KMS-11 (cell line): ENCODE data around the gene ITGAX.

ENCODE experiments used
- H2AFZ ChIP-seq: fragments of 200-600 bp; sonication (generic); 2 replicates; pipeline ENCODE4 v1.6.1; 2016; ENCODE audit warnings: antibody characterized with exemption, mixed run types, low read depth
- H3K27ac ChIP-seq: fragments of 200-600 bp; sonication (generic); 2 replicates; pipeline ENCODE4 v1.6.1; 2016; ENCODE audit warnings: mild to moderate bottlenecking, mixed run types
- H3K27me3 ChIP-seq: fragments of 200-600 bp; sonication (generic); 2 replicates; pipeline ENCODE4 v1.6.1; 2017; ENCODE audit warnings: mild to moderate bottlenecking, low read depth, mixed run types, moderate library complexity; ENCODE audit not compliant: insufficient read depth
- H3K36me3 ChIP-seq: fragments of 200-600 bp; sonication (generic); 2 replicates; pipeline ENCODE4 v1.6.1; 2017; ENCODE audit warnings: mild to moderate bottlenecking, mixed run types; ENCODE audit not compliant: insufficient read depth
- H3K4me1 ChIP-seq: fragments of 200-600 bp; sonication (generic); 2 replicates; pipeline ENCODE4 v1.6.1; 2016; ENCODE audit warnings: mild to moderate bottlenecking, low read depth, mixed run types; ENCODE audit not compliant: poor library complexity, severe bottlenecking
- H3K4me2 ChIP-seq: fragments of 200-600 bp; sonication (generic); 2 replicates; pipeline ENCODE4 v1.7.0; 2016; ENCODE audit warnings: mild to moderate bottlenecking, mixed run types
- H3K4me3 ChIP-seq: fragments of 200-600 bp; sonication (generic); IDR thresholded peaks from 2 replicates; pipeline ENCODE4 v1.6.1; 2017; ENCODE audit warnings: low read depth, low read length, mixed read lengths; ENCODE audit not compliant: insufficient read depth
- H3K79me2 ChIP-seq: fragments of 200-600 bp; sonication (generic); 2 replicates; pipeline ENCODE4 v1.6.1; 2016; ENCODE audit warnings: low read depth, mixed run types; ENCODE audit not compliant: insufficient read depth
- H3K9ac ChIP-seq: fragments of 200-600 bp; sonication (generic); 2 replicates; pipeline ENCODE4 v1.6.1; 2016; ENCODE audit warnings: mild to moderate bottlenecking, mixed run types
- H4K20me1 ChIP-seq: fragments of 200-600 bp; sonication (generic); 2 replicates; pipeline ENCODE4 v1.6.1; 2016; ENCODE audit warnings: mild to moderate bottlenecking, mixed run types; ENCODE audit not compliant: insufficient read depth
- TF ChIP-seq, protein P1 (sequence below): fragments of 200-600 bp; sonication (generic); conservative IDR thresholded peaks from 2 replicates; pipeline ENCODE4 v1.6.1; 2017; ENCODE audit warnings: low read depth, mild to moderate bottlenecking, antibody characterized with exemption, low read length, moderate library complexity, mixed read lengths

Gene ITGAX

DNA sequence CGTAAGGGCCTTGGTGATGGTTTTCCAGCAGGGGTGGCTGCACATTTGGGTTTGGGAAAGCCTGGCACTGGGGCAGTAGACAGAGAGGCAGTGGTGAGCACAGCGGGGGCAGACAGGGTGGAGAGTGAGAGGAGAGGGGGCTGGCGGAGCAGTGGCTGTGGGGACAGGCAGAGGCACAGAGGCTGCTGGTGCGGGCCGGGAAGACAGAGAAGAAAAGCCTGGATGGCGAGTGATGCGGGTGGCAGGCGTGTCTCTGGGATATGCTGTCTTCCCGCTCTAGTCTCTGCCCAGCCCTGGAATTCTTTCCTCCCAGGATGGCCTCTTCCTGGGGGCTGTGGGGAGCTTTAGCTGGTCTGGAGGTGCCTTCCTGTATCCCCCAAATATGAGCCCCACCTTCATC, 55.1 kb downstream of the ITGAX start:
- Histone ChIP-seq H3K4me2 (no peak overlapping the region), H2AFZ (no peak overlapping the region), H3K9ac (no peak overlapping the region), H3K4me3 (no peak overlapping the region), H3K27ac (no peak overlapping the region), H4K20me1 (no peaks in the 10 kb centered on the region), H3K27me3 (no peaks in the 10 kb centered on the region), H3K4me1 (no peaks in the 10 kb centered on the region), H3K36me3 (no peaks in the 10 kb centered on the region), H3K79me2 (no peaks in the 10 kb centered on the region)
- TF ChIP-seq, protein P1, sequence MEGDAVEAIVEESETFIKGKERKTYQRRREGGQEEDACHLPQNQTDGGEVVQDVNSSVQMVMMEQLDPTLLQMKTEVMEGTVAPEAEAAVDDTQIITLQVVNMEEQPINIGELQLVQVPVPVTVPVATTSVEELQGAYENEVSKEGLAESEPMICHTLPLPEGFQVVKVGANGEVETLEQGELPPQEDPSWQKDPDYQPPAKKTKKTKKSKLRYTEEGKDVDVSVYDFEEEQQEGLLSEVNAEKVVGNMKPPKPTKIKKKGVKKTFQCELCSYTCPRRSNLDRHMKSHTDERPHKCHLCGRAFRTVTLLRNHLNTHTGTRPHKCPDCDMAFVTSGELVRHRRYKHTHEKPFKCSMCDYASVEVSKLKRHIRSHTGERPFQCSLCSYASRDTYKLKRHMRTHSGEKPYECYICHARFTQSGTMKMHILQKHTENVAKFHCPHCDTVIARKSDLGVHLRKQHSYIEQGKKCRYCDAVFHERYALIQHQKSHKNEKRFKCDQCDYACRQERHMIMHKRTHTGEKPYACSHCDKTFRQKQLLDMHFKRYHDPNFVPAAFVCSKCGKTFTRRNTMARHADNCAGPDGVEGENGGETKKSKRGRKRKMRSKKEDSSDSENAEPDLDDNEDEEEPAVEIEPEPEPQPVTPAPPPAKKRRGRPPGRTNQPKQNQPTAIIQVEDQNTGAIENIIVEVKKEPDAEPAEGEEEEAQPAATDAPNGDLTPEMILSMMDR, result no peak

GRCh38 chr16:31411024-31411844, 56.3 kb downstream of the ITGAX start:
- Histone ChIP-seq H3K79me2 (no peaks in the 10 kb centered on the region), H4K20me1 (no peaks in the 10 kb centered on the region), H3K4me1 (no peaks in the 10 kb centered on the region), H2AFZ (no peak overlapping the region), H3K9ac (no peak overlapping the region), H3K27ac (no peak overlapping the region), H3K27me3 (no peaks in the 10 kb centered on the region), H3K4me3 (no peak overlapping the region), H3K4me2 (no peak overlapping the region), H3K36me3 (no peaks in the 10 kb centered on the region)
- TF ChIP-seq, protein P1, result no peak

GRCh38 chr16:31412750-31413149, 57.8 kb downstream of the ITGAX start:
- Histone ChIP-seq H3K4me3 (no peak overlapping the region), H3K9ac (no peak overlapping the region), H3K27ac (no peak overlapping the region), H3K36me3 (no peaks in the 10 kb centered on the region), H3K4me2 (no peak overlapping the region), H3K4me1 (no peaks in the 10 kb centered on the region), H3K27me3 (no peaks in the 10 kb centered on the region), H4K20me1 (no peaks in the 10 kb centered on the region), H2AFZ (no peak overlapping the region), H3K79me2 (no peaks in the 10 kb centered on the region)
- TF ChIP-seq, protein P1, result no peak

DNA sequence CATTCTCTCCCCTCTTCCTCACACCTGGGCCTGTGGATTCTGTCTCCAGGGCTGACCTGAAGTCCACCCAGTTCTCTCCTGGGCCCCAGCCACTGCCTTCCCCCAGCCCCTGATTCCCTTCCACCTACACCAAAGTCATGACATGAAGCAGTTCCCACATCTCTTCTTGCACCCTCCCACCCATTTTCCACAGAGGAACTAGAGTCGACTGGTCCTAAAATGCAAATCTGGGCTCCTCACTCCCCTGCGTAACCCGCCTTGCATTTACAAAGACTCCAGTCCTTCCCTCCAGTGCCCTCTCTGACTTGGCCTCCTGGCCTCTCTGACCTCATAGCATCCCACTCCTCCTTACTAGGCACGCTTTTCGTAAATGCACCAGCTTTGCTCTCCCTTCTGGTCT, 58.4 kb downstream of the ITGAX start:
- Histone ChIP-seq H4K20me1 (no peaks in the 10 kb centered on the region), H3K4me2 (no peak overlapping the region), H3K4me3 (no peak overlapping the region), H3K79me2 (no peaks in the 10 kb centered on the region), H3K27ac (no peak overlapping the region), H2AFZ (no peak overlapping the region), H3K4me1 (no peaks in the 10 kb centered on the region), H3K36me3 (no peaks in the 10 kb centered on the region), H3K9ac (no peak overlapping the region), H3K27me3 (no peaks in the 10 kb centered on the region)
- TF ChIP-seq, protein P1, result no peak
